Stomach (tissue), 4 donors: Measurements from ENCODE around the gene KRTAP4-6.

Experiments used
- EP300 ChIP-seq: sonication (generic); formaldehyde crosslinking; IDR thresholded peaks from one replicate; pipeline ENCODE4 v1.6.1; 2017; ENCODE audit warnings: antibody characterized with exemption
- POLR2A ChIP-seq, 4 donors: fragments of 450-650 bp; IDR thresholded peaks; one replicate each; pipeline ENCODE4 v1.6.1; 2016; ENCODE audit warnings: antibody characterized with exemption in 4 of 4, control low read depth in 2 of 4, mild to moderate bottlenecking in 1 of 4, moderate library complexity in 1 of 4
- POLR2AphosphoS5 ChIP-seq, 3 donors: sonication (generic); formaldehyde crosslinking; IDR thresholded peaks; one replicate each; pipeline ENCODE4 v1.6.1; 2016; ENCODE audit warnings: antibody characterized with exemption in 3 of 3
- TF ChIP-seq, protein P1 (sequence below), 7 experiments: fragments of 450-650 bp in 4 of 7; fragments of 200-600 bp in 3 of 7; sonication (generic) in 3 of 7; IDR thresholded peaks; one replicate each; pipeline ENCODE4 v1.5.1; 2016 to 2019; ENCODE audit warnings: antibody characterized with exemption in 7 of 7, control low read depth in 2 of 7, mild to moderate bottlenecking in 1 of 7

- TF ChIP-seq, protein P1, sequence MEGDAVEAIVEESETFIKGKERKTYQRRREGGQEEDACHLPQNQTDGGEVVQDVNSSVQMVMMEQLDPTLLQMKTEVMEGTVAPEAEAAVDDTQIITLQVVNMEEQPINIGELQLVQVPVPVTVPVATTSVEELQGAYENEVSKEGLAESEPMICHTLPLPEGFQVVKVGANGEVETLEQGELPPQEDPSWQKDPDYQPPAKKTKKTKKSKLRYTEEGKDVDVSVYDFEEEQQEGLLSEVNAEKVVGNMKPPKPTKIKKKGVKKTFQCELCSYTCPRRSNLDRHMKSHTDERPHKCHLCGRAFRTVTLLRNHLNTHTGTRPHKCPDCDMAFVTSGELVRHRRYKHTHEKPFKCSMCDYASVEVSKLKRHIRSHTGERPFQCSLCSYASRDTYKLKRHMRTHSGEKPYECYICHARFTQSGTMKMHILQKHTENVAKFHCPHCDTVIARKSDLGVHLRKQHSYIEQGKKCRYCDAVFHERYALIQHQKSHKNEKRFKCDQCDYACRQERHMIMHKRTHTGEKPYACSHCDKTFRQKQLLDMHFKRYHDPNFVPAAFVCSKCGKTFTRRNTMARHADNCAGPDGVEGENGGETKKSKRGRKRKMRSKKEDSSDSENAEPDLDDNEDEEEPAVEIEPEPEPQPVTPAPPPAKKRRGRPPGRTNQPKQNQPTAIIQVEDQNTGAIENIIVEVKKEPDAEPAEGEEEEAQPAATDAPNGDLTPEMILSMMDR (IDR thresholded peaks at IDR 0.05), result no peak
- TF ChIP-seq POLR2A (IDR thresholded peaks at IDR 0.05) (no peak), POLR2AphosphoS5 (IDR thresholded peaks at IDR 0.05) (no peak), EP300 (no peak)
Observed at GRCh38 chr17:41133880-41134735, 6.2 kb downstream of the KRTAP4-6 start.
